HK-2 (cell line): Measurements from ENCODE around the gene TNKS1BP1.
"Not testable (repeated sequence)": the region's sequence is repeated elsewhere in the genome, so short reads cannot be mapped to it uniquely, and the experiment has no call there.

Source experiments
- DNase-seq: peaks from one replicate; pipeline ENCODE4 v3.0.0-alpha.2; 2018; ENCODE audit not compliant: unreplicated experiment

TNKS1BP1 gene, protein sequence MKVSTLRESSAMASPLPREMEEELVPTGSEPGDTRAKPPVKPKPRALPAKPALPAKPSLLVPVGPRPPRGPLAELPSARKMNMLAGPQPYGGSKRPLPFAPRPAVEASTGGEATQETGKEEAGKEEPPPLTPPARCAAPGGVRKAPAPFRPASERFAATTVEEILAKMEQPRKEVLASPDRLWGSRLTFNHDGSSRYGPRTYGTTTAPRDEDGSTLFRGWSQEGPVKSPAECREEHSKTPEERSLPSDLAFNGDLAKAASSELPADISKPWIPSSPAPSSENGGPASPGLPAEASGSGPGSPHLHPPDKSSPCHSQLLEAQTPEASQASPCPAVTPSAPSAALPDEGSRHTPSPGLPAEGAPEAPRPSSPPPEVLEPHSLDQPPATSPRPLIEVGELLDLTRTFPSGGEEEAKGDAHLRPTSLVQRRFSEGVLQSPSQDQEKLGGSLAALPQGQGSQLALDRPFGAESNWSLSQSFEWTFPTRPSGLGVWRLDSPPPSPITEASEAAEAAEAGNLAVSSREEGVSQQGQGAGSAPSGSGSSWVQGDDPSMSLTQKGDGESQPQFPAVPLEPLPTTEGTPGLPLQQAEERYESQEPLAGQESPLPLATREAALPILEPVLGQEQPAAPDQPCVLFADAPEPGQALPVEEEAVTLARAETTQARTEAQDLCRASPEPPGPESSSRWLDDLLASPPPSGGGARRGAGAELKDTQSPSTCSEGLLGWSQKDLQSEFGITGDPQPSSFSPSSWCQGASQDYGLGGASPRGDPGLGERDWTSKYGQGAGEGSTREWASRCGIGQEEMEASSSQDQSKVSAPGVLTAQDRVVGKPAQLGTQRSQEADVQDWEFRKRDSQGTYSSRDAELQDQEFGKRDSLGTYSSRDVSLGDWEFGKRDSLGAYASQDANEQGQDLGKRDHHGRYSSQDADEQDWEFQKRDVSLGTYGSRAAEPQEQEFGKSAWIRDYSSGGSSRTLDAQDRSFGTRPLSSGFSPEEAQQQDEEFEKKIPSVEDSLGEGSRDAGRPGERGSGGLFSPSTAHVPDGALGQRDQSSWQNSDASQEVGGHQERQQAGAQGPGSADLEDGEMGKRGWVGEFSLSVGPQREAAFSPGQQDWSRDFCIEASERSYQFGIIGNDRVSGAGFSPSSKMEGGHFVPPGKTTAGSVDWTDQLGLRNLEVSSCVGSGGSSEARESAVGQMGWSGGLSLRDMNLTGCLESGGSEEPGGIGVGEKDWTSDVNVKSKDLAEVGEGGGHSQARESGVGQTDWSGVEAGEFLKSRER (N-terminal part only)

DNA sequence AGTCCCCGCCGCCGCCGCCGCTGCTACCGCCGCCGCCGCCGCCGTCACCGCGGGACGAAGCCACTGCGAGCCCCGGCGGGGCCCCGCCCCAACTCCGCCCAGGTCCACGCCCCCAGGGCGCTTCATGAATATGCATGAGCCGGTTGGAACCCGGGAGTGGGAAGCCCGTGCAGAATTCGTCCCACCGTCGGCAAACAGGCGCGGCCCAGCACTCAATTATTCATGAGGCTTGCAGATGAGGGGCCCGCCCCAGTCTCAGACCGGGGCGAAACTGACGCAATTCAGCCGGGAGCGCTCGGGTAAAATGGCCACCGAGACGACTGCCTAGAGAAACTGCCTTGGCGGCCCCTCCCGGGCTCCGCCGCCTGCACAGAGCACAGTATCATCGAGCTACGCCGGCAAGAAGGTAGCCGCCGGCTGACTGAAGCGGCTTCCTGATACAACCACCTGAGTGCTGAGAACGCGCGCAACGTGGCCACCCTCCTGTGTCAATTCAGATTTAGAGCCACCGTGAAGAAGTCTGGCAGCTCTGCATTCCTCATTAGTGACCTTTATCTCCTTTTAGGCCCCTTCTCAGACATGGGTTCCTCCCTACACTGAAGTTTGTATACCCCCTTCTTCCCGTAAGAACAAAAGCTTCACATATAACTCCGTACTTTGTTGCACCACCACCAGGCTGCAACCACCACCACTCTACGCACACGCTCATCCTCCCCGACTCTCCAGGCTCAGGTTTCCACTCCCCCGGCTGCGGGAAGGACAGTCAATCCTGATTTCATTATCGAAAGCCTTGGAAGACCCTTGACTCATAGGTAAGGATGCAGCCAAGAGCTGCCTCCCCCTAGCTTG lies at the start of gene TNKS1BP1:
TNKS1BP1 (minus strand) TSS at position 67 of the 849 bp plus-strand sequence. CDS start 3,067 bp downstream, outside the sequence.
- peak; percentile 89 for DNase-seq

DNA sequence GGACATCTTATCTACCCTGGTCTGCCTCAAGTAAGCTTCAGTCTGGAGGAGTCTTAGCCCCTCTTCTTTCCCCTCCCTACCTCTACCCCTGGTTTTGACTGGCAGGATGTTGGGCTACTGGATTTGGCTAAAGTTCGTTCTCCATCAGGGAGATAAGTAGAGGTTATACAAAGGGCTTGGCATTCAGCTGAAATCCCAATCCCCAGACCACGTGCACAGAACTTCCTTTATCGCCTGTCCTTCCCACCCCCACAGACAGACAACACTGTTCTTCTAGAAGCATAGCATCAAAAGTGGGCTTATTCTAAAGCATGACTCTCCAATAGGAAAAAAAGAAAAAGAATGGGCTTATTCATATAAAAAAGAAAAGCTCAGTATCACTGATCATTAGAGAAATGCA lies 48.4 kb upstream of the TNKS1BP1 start:
- DNase-seq = no peak

DNA sequence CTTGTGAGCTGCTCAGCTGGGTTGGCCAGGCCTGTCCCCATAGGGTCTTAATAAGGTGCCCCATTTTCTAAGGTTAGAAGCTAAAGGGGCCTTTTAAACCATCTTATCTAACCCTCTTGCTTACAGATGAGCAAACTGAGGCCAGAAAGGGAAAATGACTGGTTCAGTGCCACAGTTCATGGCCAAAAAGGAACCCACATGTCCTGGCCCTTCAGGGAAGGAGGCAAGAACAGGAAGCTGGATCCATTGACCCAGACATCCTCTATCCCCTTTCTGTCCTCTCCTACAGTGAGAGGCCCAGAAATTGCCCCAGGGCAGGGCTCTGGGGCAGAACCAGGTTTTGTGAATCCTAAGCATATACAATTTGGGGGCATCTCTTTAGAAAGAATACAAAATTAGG lies 46.2 kb upstream of the TNKS1BP1 start:
- no peak for DNase-seq

DNA sequence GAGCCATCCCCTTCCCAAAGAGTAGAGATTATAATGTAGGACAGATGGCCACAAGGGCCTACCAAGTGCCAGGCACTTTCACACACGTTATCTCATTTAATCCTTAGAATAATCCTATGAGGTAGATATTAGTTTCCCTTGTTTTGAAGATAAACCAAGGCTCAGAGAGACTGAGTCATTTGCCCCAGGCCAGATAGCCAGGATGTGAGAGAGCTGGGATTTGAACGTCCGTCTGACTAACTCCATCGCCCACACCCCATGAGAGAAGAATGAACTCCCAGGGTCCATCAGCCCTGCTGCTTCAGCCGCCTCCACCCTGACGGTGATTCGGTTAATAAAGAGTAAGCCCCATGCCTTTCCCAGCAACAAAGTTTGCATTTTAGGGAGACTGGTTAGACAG lies 45.5 kb upstream of the TNKS1BP1 start:
- no peak for DNase-seq

DNA sequence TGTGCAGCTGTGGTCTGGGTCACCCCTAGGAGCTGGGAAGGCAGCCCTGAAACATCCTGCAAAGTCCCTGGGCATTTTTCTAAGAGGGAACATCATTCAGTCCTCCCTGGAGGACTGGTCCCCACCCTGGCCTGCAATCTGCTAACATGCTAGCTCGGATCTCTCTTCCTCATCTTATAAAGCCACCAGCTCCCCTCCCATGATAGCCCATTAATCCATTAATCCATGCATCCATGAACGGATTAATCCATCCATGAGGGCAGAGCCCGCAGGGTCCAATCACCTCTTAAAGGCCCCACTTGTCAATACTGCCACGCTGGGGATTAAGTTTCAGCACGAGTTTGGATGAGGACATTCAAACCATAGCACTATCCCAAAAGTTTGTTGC lies 44.1 kb upstream of the TNKS1BP1 start:
- no peak for DNase-seq

DNA sequence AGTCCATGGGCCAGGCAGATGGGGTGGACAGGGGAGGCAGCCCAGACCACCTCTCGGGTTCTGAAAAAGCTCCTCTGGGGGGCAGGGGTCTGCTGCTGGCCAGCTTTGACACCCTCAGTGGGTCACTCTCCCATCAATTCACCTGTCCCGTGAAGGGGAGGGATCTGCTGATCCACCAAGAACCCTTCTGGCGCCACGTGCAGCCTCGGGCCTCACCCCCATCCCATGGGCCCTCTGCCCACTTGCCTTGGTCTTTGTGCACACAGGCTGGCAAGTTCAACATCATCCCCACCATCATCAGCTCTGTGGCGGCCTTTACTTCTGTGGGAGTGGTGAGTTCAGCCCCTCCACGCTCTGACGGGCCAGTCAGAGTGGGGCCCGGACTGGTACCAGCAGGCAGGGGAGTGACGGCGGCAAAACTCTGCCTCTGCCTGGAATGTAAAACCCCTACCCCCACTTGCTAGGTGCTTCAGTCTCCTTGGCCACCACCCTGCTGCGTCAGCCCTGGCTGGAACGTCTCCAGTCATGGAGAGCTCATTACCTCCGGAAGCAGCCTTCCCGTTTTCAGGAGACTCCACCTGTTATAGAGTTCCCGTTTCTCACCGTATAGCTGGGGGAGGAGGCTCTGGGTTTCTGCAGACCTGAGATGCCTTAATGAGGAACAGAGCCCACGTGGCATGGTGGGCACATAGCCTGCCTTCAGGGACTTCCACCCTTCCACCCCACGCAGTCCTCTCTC lies 43.5 kb upstream of the TNKS1BP1 start:
- no peak for DNase-seq

DNA sequence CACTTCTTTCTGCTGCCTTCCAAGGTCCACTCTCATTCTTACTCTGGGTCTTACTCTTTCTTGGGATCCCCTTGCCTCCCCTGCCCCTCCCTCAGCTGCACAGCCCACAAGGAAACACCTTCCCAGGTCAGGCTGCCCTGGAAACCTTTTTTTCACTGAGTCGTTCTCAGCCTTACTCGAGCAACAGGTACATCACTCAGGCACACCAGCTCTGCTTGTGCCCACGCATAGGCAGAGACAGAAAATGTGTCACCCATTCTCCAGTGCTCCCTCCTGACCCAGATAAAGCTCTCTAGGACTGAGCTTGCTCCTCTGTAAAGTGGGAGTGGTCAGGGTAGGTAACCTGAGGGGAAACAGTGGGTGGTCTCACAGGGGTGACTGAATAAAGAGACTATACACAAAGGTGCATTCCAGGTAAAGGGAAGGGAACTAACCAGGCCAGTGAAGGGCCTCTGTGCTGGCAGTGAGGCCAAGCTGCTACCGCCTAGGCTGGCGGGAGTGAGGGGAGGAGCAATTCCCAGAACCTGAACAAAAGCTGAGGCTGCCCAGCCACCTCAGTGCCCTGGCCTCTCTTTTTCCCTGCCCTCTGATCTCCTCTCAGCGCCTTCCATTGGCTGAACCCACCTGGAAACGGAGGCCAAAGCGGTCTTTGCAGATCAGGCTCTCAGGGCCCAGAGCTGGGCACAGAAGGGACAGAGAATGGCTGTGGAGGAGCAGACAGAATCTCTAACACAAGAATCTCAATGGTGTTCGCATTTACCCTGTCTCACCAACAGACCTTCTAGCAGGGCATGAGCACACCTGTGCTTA lies 40.3 kb upstream of the TNKS1BP1 start:
- no peak for DNase-seq

DNA sequence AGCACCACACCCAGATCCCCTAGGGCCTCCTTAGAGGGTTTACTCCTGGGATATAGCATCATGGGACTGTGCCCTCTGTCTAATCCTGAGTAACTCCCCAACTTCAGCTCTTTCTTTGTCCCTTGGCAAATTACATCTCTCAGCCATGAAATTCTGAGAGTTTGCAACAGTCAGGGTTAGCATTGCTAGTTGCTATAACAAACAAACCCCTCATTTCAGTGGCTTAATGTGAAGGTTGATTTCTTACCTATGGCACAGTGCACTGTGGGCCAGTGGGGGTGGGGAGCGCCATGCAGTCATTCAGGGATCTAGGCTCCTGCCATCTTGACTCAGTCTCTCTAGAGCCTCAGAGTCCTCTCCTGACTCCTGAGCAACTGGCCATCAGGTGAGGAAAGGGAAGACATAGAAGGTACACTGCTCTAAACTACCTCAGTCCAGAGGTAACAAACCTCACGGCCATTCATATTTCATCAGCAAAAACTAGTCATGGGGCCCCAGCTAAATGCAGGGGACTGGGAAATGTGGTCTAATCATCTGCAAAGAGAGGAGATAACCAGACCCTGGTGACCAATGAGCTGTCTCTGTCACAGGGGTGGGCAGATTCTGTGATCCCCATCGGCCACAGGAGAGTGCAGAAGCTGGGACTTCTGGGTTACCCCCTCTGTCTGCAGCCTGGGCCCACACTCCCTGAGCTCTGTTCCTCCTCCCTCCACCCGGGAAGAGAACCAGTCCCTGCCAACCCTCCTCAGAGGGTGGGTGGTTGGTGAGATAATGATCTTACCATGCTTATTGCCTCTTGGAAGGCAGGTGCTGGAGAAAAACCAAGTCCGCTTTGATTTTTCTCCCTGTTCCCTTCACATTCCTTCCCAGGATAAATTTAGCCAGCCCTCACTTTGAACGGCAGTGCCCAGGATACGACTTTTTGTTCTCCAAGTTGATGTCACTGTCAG lies 38.7 kb upstream of the TNKS1BP1 start:
- DNase-seq = no peak

DNA sequence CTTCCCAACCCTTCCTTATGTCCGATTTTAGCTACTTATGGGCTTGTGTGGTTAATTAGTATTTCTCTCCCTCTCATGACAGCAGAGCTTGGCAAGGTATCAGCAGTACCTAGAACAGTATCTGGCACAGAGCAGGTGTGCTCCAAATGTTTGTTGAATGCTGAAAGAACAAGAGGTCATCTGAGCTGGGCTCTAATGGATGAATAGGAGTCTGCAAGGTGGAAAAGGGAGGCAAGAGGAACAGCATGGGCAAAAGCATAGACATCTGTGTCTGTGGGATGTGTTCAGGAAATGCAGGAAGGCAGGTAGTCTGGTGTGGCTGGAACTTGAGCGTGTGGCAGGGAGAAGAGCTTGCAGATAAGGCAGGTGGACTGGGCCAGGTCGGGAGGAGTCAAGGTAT lies 37.2 kb upstream of the TNKS1BP1 start:
- no peak for DNase-seq

DNA sequence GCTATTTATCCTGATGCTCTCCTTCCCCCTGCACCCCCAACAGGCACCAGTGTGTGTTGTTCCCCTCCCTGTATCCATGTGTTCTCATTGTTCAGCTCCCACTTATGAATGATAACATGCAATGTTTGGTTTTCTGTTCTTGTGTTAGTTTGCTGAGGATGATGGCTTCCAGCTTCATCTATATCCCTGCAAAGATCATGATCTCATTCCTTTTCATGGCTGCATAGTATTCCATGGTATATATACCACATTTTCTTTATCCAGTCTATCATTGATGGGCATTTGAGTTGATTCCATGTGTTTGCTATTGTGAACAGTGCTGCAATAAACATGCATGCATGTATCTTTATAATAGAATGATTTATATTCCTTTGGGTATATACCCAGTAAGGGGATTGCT lies 36.7 kb upstream of the TNKS1BP1 start:
- DNase-seq = not testable (repeated sequence)

DNA sequence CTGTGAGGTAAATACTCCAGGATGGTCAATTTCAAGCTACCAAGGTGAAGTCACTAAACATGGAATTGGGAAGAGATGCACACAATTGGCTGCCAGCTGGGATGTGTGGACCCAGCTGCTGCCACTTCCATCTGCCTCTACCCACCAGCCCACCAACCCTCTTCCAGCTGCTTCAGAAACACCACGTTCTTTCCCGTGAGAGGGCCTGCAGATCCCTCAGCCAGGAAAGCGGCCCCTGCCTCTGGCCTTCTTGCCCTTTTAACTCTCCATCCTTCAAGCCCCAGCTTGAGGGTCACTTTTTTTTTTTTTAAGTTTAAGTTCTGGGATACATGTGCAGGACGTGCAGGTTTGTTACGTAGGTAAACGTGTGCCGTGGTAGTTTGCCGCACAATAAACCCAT lies 36.2 kb upstream of the TNKS1BP1 start:
- DNase-seq = no peak

DNA sequence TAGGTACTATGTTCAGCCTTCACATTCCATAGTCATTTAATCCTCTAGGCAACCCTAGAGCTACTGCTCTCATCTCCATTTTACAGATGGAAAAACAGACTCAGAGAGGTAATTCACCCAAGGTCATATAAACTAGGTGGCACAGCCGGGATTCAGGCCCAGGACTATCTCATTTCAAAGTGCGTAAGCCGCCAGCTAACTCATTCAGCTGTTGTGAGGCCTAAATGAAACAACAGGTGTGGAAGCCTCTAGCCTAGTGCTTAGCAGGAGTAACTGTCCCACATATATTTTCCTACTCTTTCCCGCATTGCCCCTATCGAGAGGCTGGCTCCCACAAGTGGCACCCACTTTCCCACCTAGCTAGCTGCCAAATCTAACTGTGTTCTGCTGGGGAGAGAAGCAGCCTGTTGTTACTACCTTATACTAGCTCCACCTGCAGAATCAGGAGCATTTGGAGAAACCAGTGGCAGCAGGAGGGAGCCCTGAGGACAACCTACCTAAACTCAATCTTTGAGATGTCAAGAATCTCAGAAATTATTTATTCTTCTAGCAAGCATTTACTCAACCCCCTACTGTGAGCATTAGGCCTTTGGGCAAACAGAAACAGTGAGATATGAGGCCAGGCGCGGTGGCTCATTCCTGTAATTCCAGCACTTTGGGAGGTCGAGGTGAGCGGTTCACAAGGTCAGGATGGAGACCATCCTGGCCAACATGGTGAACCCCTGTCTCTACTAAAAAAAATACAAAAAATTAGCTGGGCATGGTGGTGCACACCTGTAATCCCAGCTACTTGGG lies 35.3 kb upstream of the TNKS1BP1 start:
- DNase-seq = no peak

DNA sequence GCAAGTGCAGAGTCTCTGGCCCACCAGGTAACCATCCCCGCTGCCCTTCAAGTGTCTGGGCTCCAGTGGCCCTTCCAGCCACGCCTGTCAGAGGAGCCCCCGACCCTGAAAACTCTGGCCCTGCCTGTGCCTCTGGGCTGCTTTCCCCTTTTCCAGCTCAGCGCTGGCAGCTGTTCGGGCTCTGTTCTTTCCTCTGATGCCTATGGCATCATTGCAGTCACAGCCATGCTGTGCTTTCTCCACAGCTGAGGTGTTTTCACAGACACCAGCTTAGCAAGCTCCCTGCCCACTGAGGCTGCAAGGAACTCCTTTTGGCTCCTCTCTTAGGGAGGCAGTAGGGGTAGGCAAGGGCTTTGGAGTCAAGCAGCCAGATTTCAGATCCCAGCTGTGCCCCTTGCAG lies 34.6 kb upstream of the TNKS1BP1 start:
- DNase-seq = no peak

DNA sequence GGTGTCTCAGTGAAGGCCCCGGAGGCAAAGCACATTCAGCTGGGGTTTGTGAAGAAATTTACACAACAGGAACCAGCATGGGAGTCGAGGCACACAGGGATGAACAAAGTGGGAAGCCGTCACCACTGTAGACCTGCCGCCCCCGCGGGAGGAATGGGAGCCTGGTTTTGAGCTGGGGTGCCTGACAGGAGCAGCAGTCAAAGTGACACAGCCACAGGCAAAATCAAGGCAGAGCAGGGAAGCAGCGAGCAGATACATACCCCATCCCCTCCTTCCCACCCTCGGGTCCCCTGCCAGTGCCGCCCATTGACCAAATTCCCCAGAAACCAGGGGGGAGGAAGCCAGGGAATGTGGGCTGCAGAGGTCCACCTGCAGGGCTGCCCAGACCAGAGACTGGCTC lies 34.2 kb upstream of the TNKS1BP1 start:
- DNase-seq = no peak

DNA sequence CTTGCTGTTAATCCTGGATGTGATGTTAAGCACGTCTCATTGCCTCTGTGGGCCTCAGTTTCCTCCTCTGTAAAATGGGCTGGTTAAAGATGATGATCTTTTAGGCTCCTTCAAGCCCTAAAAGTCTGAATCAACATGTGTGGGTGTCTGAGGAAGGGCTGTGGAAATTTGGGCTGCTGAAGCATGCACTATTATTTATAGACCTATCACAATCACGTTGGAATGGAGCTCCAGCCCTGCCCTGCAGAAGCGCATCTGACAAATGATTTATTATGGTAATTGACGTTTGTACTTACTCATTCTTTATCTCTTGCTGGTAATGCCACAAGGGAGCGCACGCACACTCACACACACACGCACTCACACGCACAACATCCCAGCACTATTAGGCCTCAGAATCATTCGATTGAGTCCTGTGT lies 33.8 kb upstream of the TNKS1BP1 start:
- DNase-seq = no peak

DNA sequence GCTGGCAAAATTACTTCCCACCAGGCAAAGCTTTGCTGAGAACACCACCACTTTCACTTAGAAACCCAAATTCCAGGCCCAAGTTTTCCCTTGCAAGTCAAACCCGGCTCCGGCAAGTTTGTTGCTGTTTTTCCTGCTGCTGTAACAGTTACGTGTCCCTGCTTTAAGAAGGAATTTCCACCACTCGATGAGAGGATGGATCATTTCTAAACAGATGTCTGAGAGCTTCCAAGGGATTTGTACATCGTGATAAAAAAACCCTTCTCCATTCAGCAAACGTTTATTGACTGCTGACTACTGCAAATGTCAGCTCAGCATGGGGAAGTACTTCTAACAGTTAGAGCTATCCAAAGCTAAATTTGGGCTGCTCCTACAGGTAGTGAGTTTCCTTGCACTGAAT lies 33.1 kb upstream of the TNKS1BP1 start:
- no peak for DNase-seq

DNA sequence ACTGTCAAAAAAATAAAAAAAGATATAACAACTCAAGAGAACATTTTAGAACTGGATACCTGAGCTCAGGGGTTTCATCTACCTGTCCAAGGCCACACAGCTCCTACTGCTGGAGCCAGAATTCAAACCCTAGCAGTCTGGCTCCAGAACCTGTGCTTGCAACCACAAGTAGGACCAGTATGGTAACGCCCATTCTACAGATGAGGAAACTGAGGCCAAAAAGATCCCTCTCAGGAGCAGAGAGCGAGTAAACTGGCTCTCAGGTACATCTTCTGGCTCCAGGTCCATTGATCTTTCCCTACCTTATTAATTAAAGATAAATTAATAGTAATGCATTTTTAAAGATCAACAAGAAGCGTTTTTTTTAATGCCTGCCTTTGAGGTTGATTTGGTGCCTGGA lies 32.6 kb upstream of the TNKS1BP1 start:
- DNase-seq = no peak

DNA sequence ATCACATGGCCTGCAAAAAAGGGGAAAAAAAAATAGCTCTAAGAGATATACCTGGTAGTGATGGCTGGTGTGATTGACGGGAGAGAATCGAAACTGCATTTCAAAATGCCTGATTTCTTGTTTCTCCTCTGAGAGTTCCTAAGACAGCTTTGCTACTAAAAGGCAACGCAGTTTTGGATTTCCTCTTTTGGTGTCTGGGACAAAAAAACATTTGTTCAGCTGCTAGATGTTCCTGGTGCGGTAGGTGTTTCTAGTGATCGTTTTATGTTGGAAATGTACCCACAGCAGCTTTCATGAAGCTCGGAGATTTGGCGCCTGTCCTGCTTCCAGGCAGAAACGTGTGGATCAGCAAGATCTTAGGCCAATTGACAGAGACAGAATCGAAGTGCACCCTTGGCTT lies 31.5 kb upstream of the TNKS1BP1 start:
- DNase-seq = no peak
